Neural cell (in vitro differentiated cells): ENCODE data around the gene BTG4. TPM values are rescaled to one million over a fixed set of nuclear protein-coding genes. Genes with fewer than 3 reads are reported as not detected.

ENCODE experiments used
- H2AFZ ChIP-seq: fragments of 200-600, 300-800 bp; sonication (generic), shearing (Covaris generic); 2 replicates; pipeline ENCODE4 v1.6.0; 2014; ENCODE audit warnings: low read depth, mild to moderate bottlenecking, antibody characterized with exemption, low read length, moderate library complexity
- H3F3A ChIP-seq: fragments of 200-600 bp; shearing (Covaris generic); 2 replicates; pipeline ENCODE4 v1.6.1; 2016; ENCODE audit warnings: mild to moderate bottlenecking, moderate library complexity, mixed read lengths, antibody characterized with exemption, low read length; ENCODE audit not compliant: insufficient read depth, poor library complexity, severe bottlenecking
- H3K27ac ChIP-seq: fragments of 200-600, 300-800 bp; sonication (generic), shearing (Covaris generic); 2 replicates; pipeline ENCODE4 v1.5.1; 2014; ENCODE audit warnings: mild to moderate bottlenecking, low read length, moderate library complexity
- H3K27me3 ChIP-seq: fragments of 300-800, 200-600 bp; sonication (generic), shearing (Covaris generic); 2 replicates; pipeline ENCODE4 v1.6.0; 2014; ENCODE audit warnings: mild to moderate bottlenecking, low read depth, low read length, moderate library complexity; ENCODE audit not compliant: insufficient read depth
- H3K36me3 ChIP-seq: fragments of 300-800, 200-600 bp; sonication (generic), shearing (Covaris generic); 2 replicates; pipeline ENCODE4 v1.5.1; 2014; ENCODE audit warnings: mild to moderate bottlenecking, antibody characterized with exemption, low read length, moderate library complexity; ENCODE audit not compliant: insufficient read depth
- H3K4me2 ChIP-seq: fragments of 300-800, 200-600 bp; sonication (generic), shearing (Covaris generic); 2 replicates; pipeline ENCODE4 v1.6.0; 2014; ENCODE audit warnings: mild to moderate bottlenecking, low read length
- H3K4me3 ChIP-seq: fragments of 300-800, 200-600 bp; sonication (generic), shearing (Covaris generic); 2 replicates; pipeline ENCODE4 v1.5.1; 2014; ENCODE audit warnings: mild to moderate bottlenecking, low read length, moderate library complexity
- H3K79me2 ChIP-seq: fragments of 200-600 bp; shearing (Covaris generic); replicated peaks from 2 replicates; pipeline ENCODE4 v1.6.0; 2014; ENCODE audit warnings: mild to moderate bottlenecking, low read length, moderate library complexity; ENCODE audit not compliant: insufficient read depth
- H3K9ac ChIP-seq: fragments of 300-800, 200-600 bp; sonication (generic), shearing (Covaris generic); 2 replicates; pipeline ENCODE4 v1.6.1; 2016; ENCODE audit warnings: mild to moderate bottlenecking, low read length, mixed read lengths
- H3K9me2 ChIP-seq: fragments of 200-600 bp; shearing (Covaris generic); 2 replicates; pipeline ENCODE4 v1.6.1; 2016; ENCODE audit warnings: mild to moderate bottlenecking, low read length, mixed read lengths; ENCODE audit not compliant: insufficient read depth
- H3K9me3 ChIP-seq: fragments of 200-600, 300-800 bp; sonication (generic), shearing (Covaris generic); 2 replicates; pipeline ENCODE4 v1.6.1; 2016; ENCODE audit warnings: mild to moderate bottlenecking, mixed run types, low read length, moderate library complexity, mixed read lengths
- H4K20me1 ChIP-seq: fragments of 200-600 bp; shearing (Covaris generic); 2 replicates; pipeline ENCODE4 v1.6.1; 2016; ENCODE audit warnings: mild to moderate bottlenecking, mixed run types; ENCODE audit not compliant: insufficient read depth
- CTCF ChIP-seq: fragments of 450-650 bp; IDR thresholded peaks from 2 replicates; pipeline ENCODE4 v1.5.1; 2014; ENCODE audit warnings: antibody characterized with exemption, mild to moderate bottlenecking, moderate library complexity; ENCODE audit not compliant: poor library complexity, severe bottlenecking
- EP300 ChIP-seq: fragments of 450-650 bp; conservative IDR thresholded peaks from 2 replicates; pipeline ENCODE4 v1.6.1; 2014; ENCODE audit warnings: antibody characterized with exemption, mild to moderate bottlenecking, moderate library complexity; ENCODE audit not compliant: poor library complexity, severe bottlenecking
- EZH2 ChIP-seq: fragments of 200-600, 300-800 bp; shearing (Covaris generic), sonication (generic); IDR thresholded peaks from 2 replicates; pipeline ENCODE4 v1.6.1; 2014; ENCODE audit warnings: antibody characterized with exemption, low read length, borderline replicate concordance, mild to moderate bottlenecking; ENCODE audit not compliant: insufficient read depth, poor library complexity, severe bottlenecking
- MXI1 ChIP-seq: fragments of 450-650 bp; conservative IDR thresholded peaks from 2 replicates; pipeline ENCODE4 v1.6.1; 2014; ENCODE audit warnings: antibody characterized with exemption, mild to moderate bottlenecking; ENCODE audit not compliant: poor library complexity, severe bottlenecking
- POLR2AphosphoS5 ChIP-seq: IDR thresholded peaks from 2 replicates; pipeline ENCODE4 v1.6.1; 2012
- RAD21 ChIP-seq: fragments of 450-650 bp; conservative IDR thresholded peaks from 2 replicates; pipeline ENCODE4 v1.6.1; 2014; ENCODE audit warnings: antibody characterized with exemption, mild to moderate bottlenecking, moderate library complexity
- REST ChIP-seq: IDR thresholded peaks from 2 replicates; pipeline ENCODE4 v1.6.1; 2012; ENCODE audit warnings: borderline replicate concordance
- SMC3 ChIP-seq: fragments of 450-650 bp; conservative IDR thresholded peaks from 2 replicates; pipeline ENCODE4 v1.6.1; 2014; ENCODE audit warnings: antibody characterized with exemption, mild to moderate bottlenecking, moderate library complexity; ENCODE audit not compliant: poor library complexity
- TAF1 ChIP-seq: IDR thresholded peaks from 2 replicates; pipeline ENCODE4 v1.6.1; 2012; ENCODE audit warnings: low read depth
- polyA plus RNA-seq: library from polyadenylated mRNA; depleted of rRNA; stranded (reverse); fragments of >200 nt; gene quantifications from 2 replicates; pipeline ENCODE4 v1.2.3, GENCODE V29; 2014

BTG4 gene
- polyA plus RNA-seq, 1 donor from 2014 or later = not detected

GRCh38 chr11:111527279-111527678 lies 15.1 kb upstream of the BTG4 start:
- Histone ChIP-seq H3K79me2 (no peaks in the 10 kb centered on the region), H3K36me3 (no peaks in the 10 kb centered on the region), H3K9me2 (no peaks in the 10 kb centered on the region), H3K4me3 (no peak overlapping the region), H3K9ac (no peak overlapping the region), H3K9me3 (no peaks in the 10 kb centered on the region), H4K20me1 (no peaks in the 10 kb centered on the region), H2AFZ (no peak overlapping the region), H3F3A (no peaks in the 10 kb centered on the region), H3K4me2 (no peak overlapping the region), H3K27ac (no peak overlapping the region), H3K27me3 (no peaks in the 10 kb centered on the region)
- no peak for TF ChIP-seq EP300
- TF ChIP-seq RAD21 = no peak
- no peak for TF ChIP-seq CTCF

GRCh38 chr11:111526501-111526900 lies 14.3 kb upstream of the BTG4 start:
- no peaks in the 10 kb centered on the region for H3K79me2 ChIP-seq
- no peaks in the 10 kb centered on the region for H3K36me3 ChIP-seq
- H4K20me1 ChIP-seq = no peaks in the 10 kb centered on the region
- no peaks in the 10 kb centered on the region for H3K9me2 ChIP-seq
- H3K4me3 ChIP-seq = no peak overlapping the region
- no peaks in the 10 kb centered on the region for H3K27me3 ChIP-seq
- H2AFZ ChIP-seq = no peak overlapping the region
- H3K9me3 ChIP-seq = no peaks in the 10 kb centered on the region
- no peak overlapping the region for H3K4me2 ChIP-seq
- no peak for TF ChIP-seq REST
- TF ChIP-seq SMC3 = no peak
- TF ChIP-seq TAF1 = no peak
- TF ChIP-seq CTCF = no peak
- no peak for TF ChIP-seq RAD21
- no peak for TF ChIP-seq EP300
- TF ChIP-seq POLR2AphosphoS5 = no peak
- TF ChIP-seq MXI1 = no peak
- no peak for TF ChIP-seq EZH2
- H3F3A ChIP-seq = no peaks in the 10 kb centered on the region
- no peak overlapping the region for H3K27ac ChIP-seq
- no peak overlapping the region for H3K9ac ChIP-seq
